Lower lobe of right lung (tissue), 2 donors: ENCODE data around the gene TMEM170A. TPM values are rescaled to one million over a fixed set of nuclear protein-coding genes. Genes with fewer than 3 reads are reported as not detected.
A peak's percentile ranks its signal among the peaks of the same experiment; 100 is the strongest.
"Not testable (repeated sequence)": the region's sequence is repeated elsewhere in the genome, so short reads cannot be mapped to it uniquely, and the experiment has no call there.

Source experiments
- ATAC-seq, 2 donors: fragments of 200-7000 bp; cut with Tn5 transposase; one replicate each; pipeline ENCODE4 v1.9.1; 2020 to 2022; ENCODE audit warnings: mild to moderate bottlenecking in 2 of 2, moderate library complexity in 2 of 2
- DNase-seq: peaks from one replicate; pipeline ENCODE4 v3.0.0-alpha.2; 2020
- H3K27ac ChIP-seq: fragments of 200-600 bp; one replicate; pipeline ENCODE4 v1.8.0; 2022
- H3K27me3 ChIP-seq: fragments of 200-600 bp; one replicate; pipeline ENCODE4 v1.8.0; 2022; ENCODE audit warnings: low read depth
- H3K36me3 ChIP-seq: fragments of 200-600 bp; one replicate; pipeline ENCODE4 v1.8.0; 2022; ENCODE audit warnings: mild to moderate bottlenecking
- H3K4me1 ChIP-seq: fragments of 200-600 bp; one replicate; pipeline ENCODE4 v1.8.0; 2022
- H3K4me3 ChIP-seq: fragments of 200-600 bp; one replicate; pipeline ENCODE4 v1.8.0; 2022; ENCODE audit warnings: mild to moderate bottlenecking
- H3K9me3 ChIP-seq: fragments of 200-600 bp; one replicate; pipeline ENCODE4 v1.8.0; 2022
- CTCF ChIP-seq: fragments of 200-600 bp; IDR thresholded peaks from one replicate; pipeline ENCODE4 v1.8.0; 2022; ENCODE audit warnings: antibody characterized with exemption, mild to moderate bottlenecking
- intact Hi-C: fragments of 100-400 bp; cut with DNase I; formaldehyde crosslinking; loops from one replicate; pipeline ENCODE4 v1.11.0; 2022
- total RNA-seq: library from RNA; stranded (reverse); fragmentation: NEBNext Ultra II Directional; extraction: Animal tissue kit (Norgen Biotek cat#: 25700); gene quantifications from one replicate; pipeline ENCODE4 v1.2.1, GENCODE V29; 2021
- donor health status: DM: no; HTN: yes; CAD: no; lungs with severe emphysema.

Gene TMEM170A
- total RNA-seq, 1 donor from 2014 or later: 31.2 TPM

GRCh38 chr16:75501359-75501758 lies 36.9 kb upstream of the TMEM170A start:
- no peak for TF ChIP-seq CTCF
- ATAC-seq (no peak), DNase-seq (no peak)
- H3K36me3 ChIP-seq: no peaks in the 10 kb centered on the region
- no peak overlapping the region for H3K4me3 ChIP-seq
- intact Hi-C loops: no loop called here
- no peaks in the 10 kb centered on the region for H3K9me3 ChIP-seq
- peaks cover 4% of the 10 kb centered on the region for H3K4me1 ChIP-seq
- no peaks in the 10 kb centered on the region for H3K27me3 ChIP-seq
- no peak overlapping the region for H3K27ac ChIP-seq

- peak; percentile 46 to 50 for ATAC-seq
- intact Hi-C loops, DNase-seq, H3K9me3 ChIP-seq, H3K4me3 ChIP-seq, H3K27ac ChIP-seq, H3K36me3 ChIP-seq: not testable (repeated sequence)
- Histone ChIP-seq H3K4me1 (peaks cover 12% of the 10 kb centered on the region), H3K27me3 (peaks cover 13% of the 10 kb centered on the region)
These were observed 34.3 kb upstream of the TMEM170A start for GRCh38 chr16:75498605-75499322.

- intact Hi-C loops: no loop called here
- DNase-seq (no peak), ATAC-seq (no peak)
- no peak for TF ChIP-seq CTCF
- no peaks in the 10 kb centered on the region for H3K36me3 ChIP-seq
- no peak overlapping the region for H3K27ac ChIP-seq
- H3K27me3 ChIP-seq: peaks cover 16% of the 10 kb centered on the region
- H3K4me1 ChIP-seq: peaks cover 12% of the 10 kb centered on the region
- H3K4me3 ChIP-seq: no peak overlapping the region
- no peaks in the 10 kb centered on the region for H3K9me3 ChIP-seq
These were observed 33.1 kb upstream of the TMEM170A start for GRCh38 chr16:75497558-75497957.

- Histone ChIP-seq H3K27me3 (peaks cover 28% of the 10 kb centered on the region), H3K9me3 (no peaks in the 10 kb centered on the region), H3K4me3 (peak within 1 kb of the TSS; percentile 42), H3K4me1 (peaks cover 12% of the 10 kb centered on the region), H3K36me3 (no peaks in the 10 kb centered on the region), H3K27ac (no peak within 1 kb of the TSS)
- ATAC-seq (peak; percentile 65 to 81), DNase-seq (no peak)
- intact Hi-C loops: no loop called here
- no peak for TF ChIP-seq CTCF
These were observed 30.7 kb upstream of the TMEM170A start, which contains the start of gene CHST6 for GRCh38 chr16:75495076-75495674. Gene CHST6 (minus strand): TSS chr16:75495441. CDS start chr16:75479828, 15,613 bp downstream.

GRCh38 chr16:75494661-75495075 lies 30.2 kb upstream of the TMEM170A start:
- TF ChIP-seq CTCF: no peak
- H3K4me1 ChIP-seq: peaks cover 12% of the 10 kb centered on the region
- peak overlapping the region; percentile 42 for H3K4me3 ChIP-seq
- no peaks in the 10 kb centered on the region for H3K36me3 ChIP-seq
- no peak for DNase-seq
- no peak overlapping the region for H3K27ac ChIP-seq
- H3K27me3 ChIP-seq: peaks cover 33% of the 10 kb centered on the region
- ATAC-seq: peak; percentile 6 to 43
- intact Hi-C loops: no loop called here
- no peaks in the 10 kb centered on the region for H3K9me3 ChIP-seq

- intact Hi-C loops: no loop called here
- Histone ChIP-seq H3K27me3 (peaks cover 33% of the 10 kb centered on the region), H3K27ac (no peak overlapping the region), H3K4me1 (peaks cover 12% of the 10 kb centered on the region), H3K36me3 (no peaks in the 10 kb centered on the region), H3K4me3 (peak overlapping the region; percentile 42), H3K9me3 (no peaks in the 10 kb centered on the region)
- no peak for TF ChIP-seq CTCF
- DNase-seq (no peak), ATAC-seq (no peak)
These were observed 29.7 kb upstream of the TMEM170A start for GRCh38 chr16:75494184-75494583.
